ENCODE measurements around the gene CCN6. TPM values are rescaled to one million over a fixed set of nuclear protein-coding genes. Genes with fewer than 3 reads are reported as not detected.

The CCN6 gene
- not detected in 2 replicates for total RNA-seq

- intact Hi-C loops (cut with micrococcal nuclease): no loop called here
These were observed at the start of gene CCN6 for GRCh38 chr6:112054001-112054400. CCN6 (plus strand) TSS chr6:112054104; CDS start chr6:112054358, 254 bp downstream.

- intact Hi-C loops (cut with micrococcal nuclease): no loop called here
These were observed 49.5 kb upstream of the CCN6 start for GRCh38 chr6:112004201-112005012.

- intact Hi-C loops (cut with micrococcal nuclease): no loop called here
These were observed 48.9 kb upstream of the CCN6 start for GRCh38 chr6:112005013-112005371.

- intact Hi-C loops (cut with micrococcal nuclease): no loop called here
These were observed 46.6 kb upstream of the CCN6 start for GRCh38 chr6:112007254-112007653.

GRCh38 chr6:112007805-112008204 is 46.1 kb upstream of the CCN6 start:
- intact Hi-C loops (cut with micrococcal nuclease): no loop called here

- intact Hi-C loops (cut with micrococcal nuclease): no loop called here
These were observed 45.4 kb upstream of the CCN6 start for GRCh38 chr6:112008482-112008881.

- intact Hi-C loops (cut with micrococcal nuclease): loop anchor here (1.0 to 2.0 kb wide), 2 partner anchors 18 to 33 kb away; no protein-coding TSS in a partner anchor
These were observed 43.6 kb upstream of the CCN6 start for GRCh38 chr6:112010328-112010727.

GRCh38 chr6:112013051-112013450 is 40.9 kb upstream of the CCN6 start:
- intact Hi-C loops (cut with micrococcal nuclease): no loop called here

GRCh38 chr6:112014483-112014882 is 39.4 kb upstream of the CCN6 start:
- intact Hi-C loops (cut with micrococcal nuclease): no loop called here

GRCh38 chr6:112015725-112016124 is 38.2 kb upstream of the CCN6 start:
- intact Hi-C loops (cut with micrococcal nuclease): no loop called here

- intact Hi-C loops (cut with micrococcal nuclease): no loop called here
These were observed 37.6 kb upstream of the CCN6 start for GRCh38 chr6:112016320-112016719.

- intact Hi-C loops (cut with micrococcal nuclease): loop anchor here (1.0 kb wide), 1 partner anchor 11 kb away; no protein-coding TSS in a partner anchor
These were observed 36.7 kb upstream of the CCN6 start for GRCh38 chr6:112017169-112017568.

GRCh38 chr6:112017760-112018537 is 36.0 kb upstream of the CCN6 start:
- intact Hi-C loops (cut with micrococcal nuclease): loop anchor here (1.0 kb wide), 1 partner anchor 10 kb away; no protein-coding TSS in a partner anchor

- intact Hi-C loops (cut with micrococcal nuclease): no loop called here
These were observed 35.1 kb upstream of the CCN6 start for GRCh38 chr6:112018619-112019416.

- intact Hi-C loops (cut with micrococcal nuclease): no loop called here
These were observed 34.3 kb upstream of the CCN6 start for GRCh38 chr6:112019589-112019988.

- intact Hi-C loops (cut with micrococcal nuclease): no loop called here
These were observed 32.1 kb upstream of the CCN6 start for GRCh38 chr6:112021691-112022310.

- intact Hi-C loops (cut with micrococcal nuclease): no loop called here
These were observed 31.2 kb upstream of the CCN6 start for GRCh38 chr6:112022749-112023148.

GRCh38 chr6:112024464-112024863 is 29.4 kb upstream of the CCN6 start:
- intact Hi-C loops (cut with micrococcal nuclease): no loop called here

GRCh38 chr6:112026933-112027332 is 27.0 kb upstream of the CCN6 start:
- intact Hi-C loops (cut with micrococcal nuclease): no loop called here

GRCh38 chr6:112027942-112028674 is 25.8 kb upstream of the CCN6 start:
- intact Hi-C loops (cut with micrococcal nuclease): loop anchor here (1.0 to 2.0 kb wide), 11 partner anchors 8 to 769 kb away; partner anchors contain the start of genes FAM229B and TUBE1
